ENCODE data around the gene SLC15A3.
"Not testable (repeated sequence)": the region's sequence is repeated elsewhere in the genome, so short reads cannot be mapped to it uniquely, and the experiment has no call there.

The SLC15A3 gene

GRCh38 chr11:60974726-60975125 is 22.8 kb upstream of the SLC15A3 start:
- DNase-seq = no peak

- not testable (repeated sequence) for DNase-seq
Observed at GRCh38 chr11:60974316-60974715, 22.3 kb upstream of the SLC15A3 start.

- no peak for DNase-seq
Observed at GRCh38 chr11:60973699-60974098, 21.7 kb upstream of the SLC15A3 start.

GRCh38 chr11:60972182-60973030 is 20.4 kb upstream of the SLC15A3 start:
- DNase-seq = no peak

GRCh38 chr11:60971520-60971919 is 19.5 kb upstream of the SLC15A3 start, which contains the start of gene CD6:
CD6 (plus strand) TSS chr11:60971680; CDS start chr11:60971866, 186 bp downstream.
- DNase-seq = peak; percentile 74

GRCh38 chr11:60970890-60971289 is 18.9 kb upstream of the SLC15A3 start:
- no peak for DNase-seq

- DNase-seq = peak; percentile 89
Observed at GRCh38 chr11:60970369-60970774, 18.4 kb upstream of the SLC15A3 start.

- DNase-seq = no peak
Observed at GRCh38 chr11:60968223-60968622, 16.2 kb upstream of the SLC15A3 start.

GRCh38 chr11:60966890-60967289 is 14.9 kb upstream of the SLC15A3 start:
- DNase-seq = no peak

GRCh38 chr11:60964801-60965200 is 12.8 kb upstream of the SLC15A3 start:
- no peak for DNase-seq

- no peak for DNase-seq
Observed at GRCh38 chr11:60960405-60960804, 8.4 kb upstream of the SLC15A3 start.

- DNase-seq = no peak
Observed at GRCh38 chr11:60959431-60959830, 7.5 kb upstream of the SLC15A3 start.

- no peak for DNase-seq
Observed at GRCh38 chr11:60957188-60957587, 5.2 kb upstream of the SLC15A3 start.

GRCh38 chr11:60955571-60955970 is 3.6 kb upstream of the SLC15A3 start:
- no peak for DNase-seq

GRCh38 chr11:60954421-60954820 is 2.4 kb upstream of the SLC15A3 start:
- no peak for DNase-seq

GRCh38 chr11:60953781-60954180 is 1.8 kb upstream of the SLC15A3 start:
- DNase-seq = no peak

GRCh38 chr11:60952742-60953170 is 780 bp upstream of the SLC15A3 start:
- no peak for DNase-seq

GRCh38 chr11:60951606-60951903 is 421 bp downstream of the SLC15A3 start:
- DNase-seq = no peak

GRCh38 chr11:60950933-60951605 is 907 bp downstream of the SLC15A3 start:
- DNase-seq = peak; percentile 42

GRCh38 chr11:60950024-60950423 is 2.0 kb downstream of the SLC15A3 start:
- no peak for DNase-seq

- no peak for DNase-seq
Observed at GRCh38 chr11:60948250-60948649, 3.7 kb downstream of the SLC15A3 start.

- DNase-seq = no peak
Observed at GRCh38 chr11:60947700-60948099, 4.3 kb downstream of the SLC15A3 start.

GRCh38 chr11:60946601-60947264 is 5.2 kb downstream of the SLC15A3 start:
- no peak for DNase-seq

- DNase-seq = no peak
Observed at GRCh38 chr11:60945295-60945667, 6.7 kb downstream of the SLC15A3 start.
